Measurements from ENCODE around the gene DAAM1. TPM values are rescaled to one million over a fixed set of nuclear protein-coding genes. Genes with fewer than 3 reads are reported as not detected.

DAAM1 gene
- polyA plus RNA-seq, 1 donor (not counting 4 experiments of a cell fraction or from before 2014, with no cell fraction given): 44.6 TPM

- FAIRE-seq: no peak
- peak overlapping the region; percentile 47 for H3K27ac ChIP-seq (ENCODE audit: control insufficient read depth, insufficient read depth, low read length)
- H3K9ac ChIP-seq (ENCODE audit: control insufficient read depth, extremely low read depth, insufficient read depth, low read length): no peak overlapping the region
These were observed 116.8 kb downstream of the DAAM1 start for GRCh38 chr14:59305231-59305630.

GRCh38 chr14:59305836-59306555 lies 117.5 kb downstream of the DAAM1 start:
- H3K9me3 ChIP-seq (ENCODE audit: control insufficient read depth, low read depth, low read length): no peaks in the 10 kb centered on the region
- TF ChIP-seq CTCF (optimal IDR thresholded peaks at IDR 0.05 in 1 of 3, IDR thresholded peaks at IDR 0.05 in 1 of 3, conservative IDR thresholded peaks at IDR 0.05 in 1 of 3; ENCODE audit: extremely low read depth in 1 of 3, insufficient read depth in 2 of 3, low read length in 3 of 3): no peak
- H3K9ac ChIP-seq (ENCODE audit: control insufficient read depth, extremely low read depth, insufficient read depth, low read length): no peak overlapping the region
- H3K27ac ChIP-seq (ENCODE audit: control insufficient read depth, insufficient read depth, low read length): peak overlapping the region; percentile 47
- dilution Hi-C loops (cut with MboI; ENCODE audit: extremely low pct_ligation_motif_present, low sequenced_read_pairs): no loop called here
- peak overlapping the region; percentile 50 for H3K4me2 ChIP-seq (ENCODE audit: control insufficient read depth, extremely low read depth, insufficient read depth, low read depth, low read length)
- peaks cover 41% of the 10 kb centered on the region for H3K4me1 ChIP-seq (ENCODE audit: control insufficient read depth, extremely low read depth, insufficient read depth, low read length)
- H3K36me3 ChIP-seq (ENCODE audit: control insufficient read depth in 2 of 2, extremely low read depth in 1 of 2, insufficient read depth in 2 of 2, low read length in 2 of 2): no peaks in the 10 kb centered on the region
- no peaks in the 10 kb centered on the region for H3K27me3 ChIP-seq (ENCODE audit: control insufficient read depth, extremely low read depth, insufficient read depth, low read length)
- no peak for FAIRE-seq
- no peak overlapping the region for H3K4me3 ChIP-seq (ENCODE audit: control insufficient read depth in 2 of 3, extremely low read depth in 1 of 3, insufficient read depth in 2 of 3, low read depth in 1 of 3, low read length in 3 of 3)
- DNase-seq (ENCODE audit: low read depth, low spot score): no peak
- peaks cover 7% of the 10 kb centered on the region for H3K79me2 ChIP-seq (ENCODE audit: control insufficient read depth, insufficient read depth, low read length)
- no peak overlapping the region for H2AFZ ChIP-seq (ENCODE audit: control insufficient read depth, low read length)
- H3K9me1 ChIP-seq (ENCODE audit: control insufficient read depth, extremely low read depth, insufficient read depth, low read length): no peaks in the 10 kb centered on the region
- H4K20me1 ChIP-seq (ENCODE audit: control insufficient read depth, extremely low read depth, insufficient read depth, low read length): no peaks in the 10 kb centered on the region

More at GRCh38 chr14:59305231-59305630, 116.8 kb downstream of the DAAM1 start:
- no peak overlapping the region for H3K4me3 ChIP-seq (ENCODE audit: control insufficient read depth in 2 of 3, extremely low read depth in 1 of 3, insufficient read depth in 2 of 3, low read depth in 1 of 3, low read length in 3 of 3)
- no peaks in the 10 kb centered on the region for H3K9me3 ChIP-seq (ENCODE audit: control insufficient read depth, low read depth, low read length)
- no peak for DNase-seq (ENCODE audit: low read depth, low spot score)
- H2AFZ ChIP-seq (ENCODE audit: control insufficient read depth, low read length): no peak overlapping the region
- H3K4me2 ChIP-seq (ENCODE audit: control insufficient read depth, extremely low read depth, insufficient read depth, low read depth, low read length): peak overlapping the region; percentile 50
- H3K27me3 ChIP-seq (ENCODE audit: control insufficient read depth, extremely low read depth, insufficient read depth, low read length): no peaks in the 10 kb centered on the region
- H3K4me1 ChIP-seq (ENCODE audit: control insufficient read depth, extremely low read depth, insufficient read depth, low read length): peaks cover 41% of the 10 kb centered on the region
- H3K36me3 ChIP-seq (ENCODE audit: control insufficient read depth in 2 of 2, extremely low read depth in 1 of 2, insufficient read depth in 2 of 2, low read length in 2 of 2): no peaks in the 10 kb centered on the region
- TF ChIP-seq CTCF (optimal IDR thresholded peaks at IDR 0.05 in 1 of 3, IDR thresholded peaks at IDR 0.05 in 1 of 3, conservative IDR thresholded peaks at IDR 0.05 in 1 of 3; ENCODE audit: extremely low read depth in 1 of 3, insufficient read depth in 2 of 3, low read length in 3 of 3) (no peak), EZH2 (IDR thresholded peaks at IDR 0.05; ENCODE audit: low read length) (no peak)
- dilution Hi-C loops (cut with MboI; ENCODE audit: extremely low pct_ligation_motif_present, low sequenced_read_pairs): no loop called here
- no peaks in the 10 kb centered on the region for H4K20me1 ChIP-seq (ENCODE audit: control insufficient read depth, extremely low read depth, insufficient read depth, low read length)
- no peaks in the 10 kb centered on the region for H3K9me1 ChIP-seq (ENCODE audit: control insufficient read depth, extremely low read depth, insufficient read depth, low read length)
- peaks cover 7% of the 10 kb centered on the region for H3K79me2 ChIP-seq (ENCODE audit: control insufficient read depth, insufficient read depth, low read length)
